MG63 (cell line): ENCODE measurements around the gene NME1. TPM values are rescaled to one million over a fixed set of nuclear protein-coding genes. Genes with fewer than 3 reads are reported as not detected.
"Not testable (repeated sequence)": the region's sequence is repeated elsewhere in the genome, so short reads cannot be mapped to it uniquely, and the experiment has no call there.

Experiments used
- DNase-seq: peaks from one replicate; pipeline ENCODE4 v3.0.0-alpha.2; 2020
- H3K27me3 ChIP-seq: fragments of 250-450 bp; sonication (Bioruptor Pico); 2 replicates; pipeline ENCODE4 v1.5.1; 2020; ENCODE audit warnings: mild to moderate bottlenecking, moderate library complexity
- H3K36me3 ChIP-seq: fragments of 250-450 bp; sonication (Bioruptor Pico); 2 replicates; pipeline ENCODE4 v1.5.1; 2020; ENCODE audit warnings: mild to moderate bottlenecking, moderate library complexity
- H3K4me3 ChIP-seq: fragments of 250-450 bp; sonication (Bioruptor Pico); 2 replicates; pipeline ENCODE4 v1.5.1; 2020; ENCODE audit warnings: mild to moderate bottlenecking, moderate library complexity
- H3K9me3 ChIP-seq: fragments of 250-450 bp; sonication (Bioruptor Pico); 2 replicates; pipeline ENCODE4 v1.5.1; 2020; ENCODE audit warnings: mild to moderate bottlenecking, moderate library complexity
- total RNA-seq: library from RNA; depleted of rRNA; stranded (reverse); fragments of >200 nt; shearing (Covaris generic); gene quantifications from 2 replicates; pipeline ENCODE4 v1.2.3, GENCODE V29; 2014; ENCODE audit warnings: low replicate concordance

NME1 gene
- total RNA-seq, 1 experiment from 2014 or later: 786 TPM

DNA sequence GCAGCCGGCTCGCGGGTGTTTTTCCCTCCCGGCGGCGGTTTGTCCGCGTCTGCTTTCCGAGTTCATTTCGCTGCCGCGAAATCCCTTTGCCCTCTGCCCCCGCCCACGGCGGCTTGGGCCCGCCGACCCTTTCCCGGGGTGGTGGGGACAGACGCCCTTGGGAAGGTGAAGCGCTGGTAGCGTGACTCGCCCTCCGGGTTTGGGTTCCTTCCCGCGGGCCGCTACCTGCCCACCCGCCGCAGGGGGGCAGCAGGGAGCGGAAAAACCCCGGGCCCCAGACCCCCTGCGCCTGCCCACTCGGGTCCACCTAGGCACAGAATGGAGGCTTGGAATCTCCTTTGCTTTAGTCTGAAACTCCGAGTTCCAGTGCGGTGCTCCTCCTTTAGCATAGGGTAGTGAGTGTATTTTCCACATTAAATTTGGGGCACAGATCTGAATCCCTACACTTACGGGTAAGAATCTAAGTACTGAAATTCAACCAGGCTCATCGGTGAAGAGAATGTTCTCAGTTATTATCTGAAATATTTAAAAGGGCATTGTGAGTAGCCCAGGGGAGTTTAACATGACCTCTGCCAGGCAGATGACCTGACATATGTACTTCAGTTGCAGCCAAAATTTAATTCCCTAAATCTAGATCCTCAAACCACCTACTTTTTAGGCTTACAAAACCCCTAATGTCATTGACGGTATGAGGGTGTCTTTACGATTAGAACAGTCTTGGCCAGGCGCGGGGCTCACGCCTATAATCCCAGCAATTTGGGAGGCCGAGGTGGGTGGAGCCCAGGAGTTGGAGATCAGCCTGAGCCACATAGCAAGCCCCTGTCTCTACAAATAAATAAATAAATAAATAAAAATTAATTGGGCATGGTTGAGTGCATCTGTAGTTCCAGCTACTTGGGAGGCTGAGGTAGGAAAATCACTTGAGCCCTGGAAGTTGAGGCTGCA is 13.9 kb downstream of the NME1 start:
- H3K9me3 ChIP-seq: no peaks in the 10 kb centered on the region
- peak; percentile 68 for DNase-seq
- peak overlapping the region; percentile 99 for H3K4me3 ChIP-seq
- peaks cover 72% of the 10 kb centered on the region for H3K36me3 ChIP-seq
- H3K27me3 ChIP-seq: no peaks in the 10 kb centered on the region

DNA sequence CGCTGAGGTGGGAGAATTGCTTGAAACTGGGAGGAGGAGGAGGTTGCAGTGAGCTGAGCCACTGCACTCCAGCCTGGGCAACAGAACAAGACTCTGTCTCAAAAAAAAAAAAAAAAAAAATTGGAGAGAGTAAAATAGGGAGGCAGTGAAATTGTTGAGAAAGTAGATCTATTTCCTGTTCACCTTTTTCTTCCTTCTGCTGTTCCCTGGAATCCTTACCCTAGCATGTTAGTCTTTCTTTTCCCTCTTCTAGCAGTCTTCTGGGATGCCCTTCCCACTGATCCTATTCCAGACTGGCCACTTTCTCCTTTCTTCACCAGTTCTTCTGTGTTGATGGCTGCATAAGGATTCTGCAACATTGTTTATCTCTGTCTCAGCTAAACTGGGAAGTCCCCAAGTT is 16.0 kb downstream of the NME1 start:
- Histone ChIP-seq H3K4me3 (no peak overlapping the region), H3K9me3 (no peaks in the 10 kb centered on the region), H3K36me3 (peaks cover 77% of the 10 kb centered on the region), H3K27me3 (no peaks in the 10 kb centered on the region)
- no peak for DNase-seq

DNA sequence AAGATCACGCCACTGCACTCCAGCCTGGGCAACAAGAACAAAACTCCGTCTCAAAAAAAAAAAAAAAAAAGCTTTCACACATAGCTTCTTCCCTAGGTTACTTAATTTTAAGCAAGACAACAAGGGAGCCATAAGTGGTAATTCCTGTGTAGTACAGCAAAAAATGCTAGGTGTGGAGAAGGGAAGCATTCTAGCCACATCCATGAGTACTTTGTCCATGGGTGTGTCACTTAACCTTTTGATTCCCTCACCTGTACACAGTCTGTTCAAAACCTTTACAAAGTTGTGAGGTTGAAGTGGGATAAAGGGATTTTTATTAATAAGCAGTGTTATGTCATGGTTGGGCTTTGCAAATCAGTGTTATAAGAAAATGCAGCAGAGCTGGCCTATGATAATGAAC is 17.4 kb downstream of the NME1 start:
- Histone ChIP-seq H3K36me3 (peaks cover 89% of the 10 kb centered on the region), H3K9me3 (no peaks in the 10 kb centered on the region), H3K4me3 (no peak overlapping the region), H3K27me3 (no peaks in the 10 kb centered on the region)
- no peak for DNase-seq

DNA sequence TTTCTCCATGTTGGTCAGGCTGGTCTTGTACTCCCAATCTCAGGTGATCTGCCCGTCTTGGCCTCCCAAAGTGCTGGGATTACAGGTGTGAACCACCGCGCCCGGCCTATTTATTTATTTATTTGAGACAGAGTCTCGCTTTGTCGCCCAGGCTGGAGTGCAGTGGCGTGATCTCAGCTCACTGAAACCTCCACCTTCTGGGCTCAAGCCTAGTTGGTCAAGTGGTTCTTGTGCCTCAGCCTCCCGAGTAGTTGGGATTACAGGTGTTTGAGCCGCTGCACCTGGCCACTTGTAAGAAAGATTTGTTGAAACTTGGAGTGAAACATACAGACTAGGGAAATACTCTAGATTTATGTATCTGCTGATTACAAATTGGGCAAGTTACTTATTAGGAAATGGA is 18.7 kb downstream of the NME1 start:
- not testable (repeated sequence) for H3K4me3 ChIP-seq, H3K27me3 ChIP-seq, DNase-seq, H3K9me3 ChIP-seq
- peaks cover 91% of the 10 kb centered on the region for H3K36me3 ChIP-seq

DNA sequence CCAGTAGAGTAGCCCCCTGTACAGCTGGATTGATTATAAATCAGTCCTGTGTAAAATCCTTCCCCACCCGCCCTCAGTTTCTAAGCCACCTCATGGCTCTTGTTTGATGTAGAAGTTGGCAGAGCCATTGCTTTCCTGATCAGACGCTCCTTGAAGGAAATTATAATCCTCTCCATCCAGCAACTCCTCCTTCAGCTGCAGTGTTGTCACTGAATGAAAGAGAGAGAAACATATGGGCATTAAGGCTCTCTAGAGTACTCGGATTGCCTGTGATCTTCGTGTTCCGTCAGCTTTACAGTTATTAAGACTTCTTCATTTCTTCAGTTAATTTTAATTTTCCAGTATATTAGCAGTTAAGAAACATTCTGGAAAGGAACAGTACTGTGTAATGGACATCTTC is 27.1 kb downstream of the NME1 start:
- Histone ChIP-seq H3K27me3 (no peaks in the 10 kb centered on the region), H3K36me3 (peaks cover 67% of the 10 kb centered on the region), H3K9me3 (no peaks in the 10 kb centered on the region), H3K4me3 (no peak overlapping the region)
- no peak for DNase-seq

GRCh38 chr17:51184124-51184523 is 30.8 kb downstream of the NME1 start:
- Histone ChIP-seq H3K36me3 (peaks cover 51% of the 10 kb centered on the region), H3K9me3 (no peaks in the 10 kb centered on the region), H3K4me3 (no peak overlapping the region), H3K27me3 (no peaks in the 10 kb centered on the region)
- DNase-seq: no peak

GRCh38 chr17:51185763-51186332 is 32.5 kb downstream of the NME1 start:
- Histone ChIP-seq H3K4me3 (no peak overlapping the region), H3K27me3 (no peaks in the 10 kb centered on the region), H3K9me3 (no peaks in the 10 kb centered on the region), H3K36me3 (peaks cover 47% of the 10 kb centered on the region)
- DNase-seq: no peak

DNA sequence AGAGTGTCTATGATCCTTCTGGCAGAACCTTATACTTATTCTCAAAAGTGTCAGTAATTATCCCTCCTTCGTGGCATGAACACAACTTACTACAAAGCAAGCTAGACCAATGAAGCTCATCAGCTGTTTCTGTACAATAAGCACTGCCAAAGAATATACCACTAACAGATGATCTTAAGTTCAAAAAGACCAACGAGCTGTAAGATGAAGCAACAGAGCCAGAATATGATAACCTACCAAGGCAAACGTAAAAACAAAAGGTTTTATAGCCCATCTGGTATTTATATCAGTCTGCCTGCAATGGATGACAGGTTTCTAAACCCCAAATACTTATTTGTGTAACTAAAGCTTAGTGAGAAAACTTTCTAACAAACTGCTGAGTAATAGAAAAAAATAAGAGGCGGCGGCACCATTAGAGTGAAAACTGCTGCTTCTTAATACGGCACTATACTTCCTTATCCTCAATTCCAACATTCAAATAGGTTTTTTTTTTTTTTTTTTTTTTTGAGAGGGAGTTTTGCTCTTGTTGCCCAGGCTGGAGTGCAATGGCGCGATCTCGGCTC is 35.0 kb downstream of the NME1 start:
- DNase-seq: no peak
- no peak overlapping the region for H3K4me3 ChIP-seq
- peaks cover 49% of the 10 kb centered on the region for H3K36me3 ChIP-seq
- H3K9me3 ChIP-seq: no peaks in the 10 kb centered on the region
- H3K27me3 ChIP-seq: no peaks in the 10 kb centered on the region

DNA sequence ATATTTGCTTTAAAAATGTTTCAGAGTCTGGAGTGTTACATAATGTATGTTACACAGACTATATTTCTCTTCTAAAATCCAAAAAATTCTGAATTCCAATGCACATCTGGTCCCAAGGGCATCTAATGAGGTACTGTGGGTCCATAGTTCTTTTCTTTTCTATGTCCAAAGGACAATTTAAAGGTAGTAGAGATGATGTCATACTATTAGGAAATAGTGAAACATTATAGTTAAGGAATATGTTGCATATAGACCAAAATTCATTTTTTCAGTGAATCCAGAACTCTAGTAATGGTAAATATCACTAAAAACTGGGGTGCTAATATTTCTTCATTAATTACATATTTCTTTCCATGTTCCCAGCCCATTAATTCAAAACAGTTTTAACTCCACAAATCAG is 35.8 kb downstream of the NME1 start:
- no peak for DNase-seq
- no peaks in the 10 kb centered on the region for H3K9me3 ChIP-seq
- no peaks in the 10 kb centered on the region for H3K27me3 ChIP-seq
- H3K36me3 ChIP-seq: peaks cover 48% of the 10 kb centered on the region
- no peak overlapping the region for H3K4me3 ChIP-seq

DNA sequence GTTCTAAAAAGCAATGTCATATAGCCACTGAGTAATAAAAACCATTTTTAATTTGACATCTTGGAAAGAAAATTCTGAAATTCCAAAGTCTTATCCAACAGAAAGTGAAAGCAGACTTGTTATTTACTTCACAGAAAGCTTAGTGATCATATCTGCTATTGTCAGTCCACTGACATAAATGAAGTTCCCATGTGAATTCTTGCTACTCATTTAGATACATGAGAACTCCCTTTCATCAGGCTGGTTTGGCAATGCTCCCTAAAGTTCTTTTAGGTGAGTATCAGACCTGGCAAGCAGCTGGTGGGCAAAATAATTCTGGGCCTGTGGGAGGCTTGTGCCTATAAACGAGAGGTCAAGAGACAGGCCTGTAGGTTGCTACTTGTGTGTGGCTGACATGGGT is 36.3 kb downstream of the NME1 start:
- no peak overlapping the region for H3K4me3 ChIP-seq
- H3K36me3 ChIP-seq: peaks cover 44% of the 10 kb centered on the region
- no peak for DNase-seq
- no peaks in the 10 kb centered on the region for H3K9me3 ChIP-seq
- no peaks in the 10 kb centered on the region for H3K27me3 ChIP-seq

- Histone ChIP-seq H3K9me3 (no peaks in the 10 kb centered on the region), H3K27me3 (no peaks in the 10 kb centered on the region), H3K36me3 (peaks cover 42% of the 10 kb centered on the region), H3K4me3 (no peak overlapping the region)
- no peak for DNase-seq
These were observed 38.5 kb downstream of the NME1 start for GRCh38 chr17:51191895-51192294.

DNA sequence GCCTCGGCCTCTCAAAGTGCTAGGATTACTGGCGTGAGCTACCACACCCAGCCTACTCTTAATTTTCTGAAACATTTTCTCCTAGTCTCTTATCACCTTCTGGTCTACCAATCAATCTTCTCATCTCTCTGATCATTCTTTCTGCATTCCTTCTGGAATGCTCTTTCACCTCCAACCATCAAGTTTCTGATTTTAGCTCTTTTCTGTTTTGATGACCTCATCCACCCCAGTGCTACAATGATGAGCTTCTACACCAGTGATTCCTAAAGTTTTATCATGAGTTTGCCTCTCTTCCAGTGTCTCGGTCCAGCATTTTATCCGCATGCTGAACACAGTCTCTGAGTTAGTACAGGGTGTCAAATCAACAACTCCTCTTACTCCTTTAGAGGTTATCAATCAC is 44.4 kb downstream of the NME1 start:
- no peaks in the 10 kb centered on the region for H3K9me3 ChIP-seq
- peaks cover 66% of the 10 kb centered on the region for H3K36me3 ChIP-seq
- H3K27me3 ChIP-seq: no peaks in the 10 kb centered on the region
- DNase-seq: no peak
- no peak overlapping the region for H3K4me3 ChIP-seq

GRCh38 chr17:51200295-51200694 is 46.9 kb downstream of the NME1 start:
- no peak for DNase-seq
- no peaks in the 10 kb centered on the region for H3K9me3 ChIP-seq
- no peaks in the 10 kb centered on the region for H3K27me3 ChIP-seq
- H3K4me3 ChIP-seq: no peak overlapping the region
- H3K36me3 ChIP-seq: peaks cover 71% of the 10 kb centered on the region

- Histone ChIP-seq H3K4me3 (no peak overlapping the region), H3K36me3 (peaks cover 70% of the 10 kb centered on the region), H3K9me3 (no peaks in the 10 kb centered on the region), H3K27me3 (no peaks in the 10 kb centered on the region)
- no peak for DNase-seq
These were observed 47.5 kb downstream of the NME1 start for GRCh38 chr17:51200846-51201245.

DNA sequence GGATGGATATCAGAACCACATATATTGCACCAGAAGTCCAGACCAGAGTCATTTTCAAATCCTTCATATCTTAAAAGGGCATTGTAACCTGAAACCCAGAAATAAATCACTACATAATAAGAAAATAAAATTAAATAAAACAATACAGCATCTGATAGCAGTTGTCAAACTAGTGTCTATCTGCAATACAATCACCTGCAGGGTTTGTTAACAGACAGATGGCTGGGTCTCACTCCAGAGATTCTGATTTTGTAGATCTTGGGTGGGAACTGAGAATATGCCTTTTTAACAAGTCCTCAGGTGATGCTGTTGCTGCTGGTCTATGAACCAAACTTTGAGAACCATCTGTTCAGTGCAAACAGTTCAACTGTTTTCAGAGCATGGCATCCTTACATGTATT is 50.5 kb downstream of the NME1 start:
- Histone ChIP-seq H3K9me3 (no peaks in the 10 kb centered on the region), H3K36me3 (peaks cover 80% of the 10 kb centered on the region), H3K27me3 (no peaks in the 10 kb centered on the region), H3K4me3 (no peak overlapping the region)
- DNase-seq: no peak
